Keratinocyte (primary cell): ENCODE measurements around the gene TAF11L4. TPM values are rescaled to one million over a fixed set of nuclear protein-coding genes. Genes with fewer than 3 reads are reported as not detected.
"Not testable (repeated sequence)": the region's sequence is repeated elsewhere in the genome, so short reads cannot be mapped to it uniquely, and the experiment has no call there.

ENCODE experiments used
- DNase-seq: peaks from one replicate; pipeline ENCODE4 v3.0.0-alpha.2; 2011; ENCODE audit warnings: low read depth, missing footprints, low spot score
- FAIRE-seq: peaks from 2 replicates; lab custom pipeline; 2011; peaks lifted over from hg19 to GRCh38; lab: Jason Lieb, UNC
- H2AFZ ChIP-seq: 2 replicates; pipeline ENCODE4 v1.6.0; 2012; ENCODE audit warnings: low read length, control low read depth, inconsistent platforms; ENCODE audit not compliant: control insufficient read depth
- H3K27ac ChIP-seq: 2 replicates; pipeline ENCODE4 v1.5.1; 2011; ENCODE audit warnings: low read length; ENCODE audit not compliant: control insufficient read depth, insufficient read depth
- H3K27me3 ChIP-seq: 3 replicates; pipeline ENCODE4 v1.6.0; 2011; ENCODE audit warnings: low read length; ENCODE audit not compliant: control insufficient read depth, insufficient read depth; ENCODE audit errors: extremely low read depth
- H3K36me3 ChIP-seq, 2 experiments: 2 replicates in 1 of 2; 3 replicates in 1 of 2; pipeline ENCODE4 v1.5.1; 2011; ENCODE audit warnings: low read length in 2 of 2, mild to moderate bottlenecking in 1 of 2; ENCODE audit not compliant: control insufficient read depth in 2 of 2, insufficient read depth in 2 of 2; ENCODE audit errors: extremely low read depth in 1 of 2
- H3K4me1 ChIP-seq: 3 replicates; pipeline ENCODE4 v1.5.1; 2011; ENCODE audit warnings: low read length; ENCODE audit not compliant: control insufficient read depth, insufficient read depth; ENCODE audit errors: extremely low read depth
- H3K4me2 ChIP-seq: 3 replicates; pipeline ENCODE4 v1.6.0; 2011; ENCODE audit warnings: low read depth, low read length; ENCODE audit not compliant: control insufficient read depth, insufficient read depth; ENCODE audit errors: extremely low read depth
- H3K4me3 ChIP-seq, 3 experiments: fragments of 200-600 bp in 1 of 3; sonication (generic) in 1 of 3; 2 replicates in 2 of 3; 3 replicates in 1 of 3; pipeline ENCODE4 v1.5.1; 2011 to 2016; ENCODE audit warnings: low read length in 3 of 3, mild to moderate bottlenecking in 3 of 3, control low read depth in 2 of 3, inconsistent platforms in 1 of 3, low read depth in 1 of 3, mixed read lengths in 1 of 3, mixed run types in 1 of 3, moderate library complexity in 1 of 3; ENCODE audit not compliant: control insufficient read depth in 2 of 3, insufficient read depth in 2 of 3; ENCODE audit errors: extremely low read depth in 1 of 3
- H3K79me2 ChIP-seq: 2 replicates; pipeline ENCODE4 v1.6.0; 2012; ENCODE audit warnings: low read length; ENCODE audit not compliant: control insufficient read depth, insufficient read depth
- H3K9ac ChIP-seq: 3 replicates; pipeline ENCODE4 v1.6.0; 2011; ENCODE audit warnings: low read length; ENCODE audit not compliant: control insufficient read depth, insufficient read depth; ENCODE audit errors: extremely low read depth
- H3K9me1 ChIP-seq: 3 replicates; pipeline ENCODE4 v1.6.0; 2011; ENCODE audit warnings: low read length; ENCODE audit not compliant: control insufficient read depth, insufficient read depth; ENCODE audit errors: extremely low read depth
- H3K9me3 ChIP-seq: 2 replicates; pipeline ENCODE4 v1.5.1; 2012; ENCODE audit warnings: low read depth, low read length; ENCODE audit not compliant: control insufficient read depth
- H4K20me1 ChIP-seq: 3 replicates; pipeline ENCODE4 v1.6.0; 2011; ENCODE audit warnings: low read length; ENCODE audit not compliant: control insufficient read depth, insufficient read depth; ENCODE audit errors: extremely low read depth
- EZH2 ChIP-seq: IDR thresholded peaks from one replicate; pipeline ENCODE4 v1.6.1; 2012; ENCODE audit warnings: inconsistent platforms, mild to moderate bottlenecking, low read length, moderate library complexity
- dilution Hi-C: fragments of 300-500 bp; cut with MboI; formaldehyde crosslinking; loops from one replicate; pipeline ENCODE4 v1.7.0; 2020; ENCODE audit warnings: low sequenced_read_pairs; ENCODE audit not compliant: extremely low pct_ligation_motif_present
- polyA plus RNA-seq, 5 experiments: library from polyadenylated mRNA; depleted of rRNA in 3 of 5; stranded (reverse) in 3 of 5; stranded (forward) in 1 of 5; unstranded in 1 of 5; fragments of >200 nt; gene quantifications; 1 replicate in 1 of 5; 2 replicates in 3 of 5; 3 replicates in 1 of 5; pipeline versions ENCODE4 v1.2.1 to v1.2.3, GENCODE V29; 2011 to 2012; ENCODE audit warnings: missing spikeins in 2 of 5, low read depth in 1 of 5, low replicate concordance in 1 of 5
- TF ChIP-seq, protein P1 (sequence below), 3 experiments: IDR thresholded peaks in 1 of 3; conservative IDR thresholded peaks in 1 of 3; optimal IDR thresholded peaks in 1 of 3; 2 replicates in 2 of 3; 3 replicates in 1 of 3; pipeline versions ENCODE3 to v1.5.1; 2011; ENCODE audit warnings: low read length in 3 of 3, mild to moderate bottlenecking in 3 of 3, moderate library complexity in 2 of 3, control low read depth in 1 of 3, inconsistent platforms in 1 of 3; ENCODE audit not compliant: insufficient read depth in 2 of 3; ENCODE audit errors: extremely low read depth in 1 of 3

TAF11L4 gene
- polyA plus RNA-seq, 1 donor (not counting 4 experiments of a cell fraction or from before 2014, with no cell fraction given): not detected

GRCh38 chr5:17492770-17493169, 28.8 kb upstream of the TAF11L4 start:
- no peaks in the 10 kb centered on the region for H3K4me1 ChIP-seq
- no peak overlapping the region for H3K9ac ChIP-seq
- H3K9me3 ChIP-seq: no peaks in the 10 kb centered on the region
- no peak overlapping the region for H3K4me3 ChIP-seq
- H3K9me1 ChIP-seq: no peaks in the 10 kb centered on the region
- DNase-seq (no peak), FAIRE-seq (no peak)
- H3K27me3 ChIP-seq: no peaks in the 10 kb centered on the region
- no peaks in the 10 kb centered on the region for H3K36me3 ChIP-seq
- H3K79me2 ChIP-seq: no peaks in the 10 kb centered on the region
- no peak overlapping the region for H3K4me2 ChIP-seq
- no peaks in the 10 kb centered on the region for H4K20me1 ChIP-seq
- H2AFZ ChIP-seq: no peak overlapping the region
- no peak overlapping the region for H3K27ac ChIP-seq
- dilution Hi-C loops: no loop called here
- no peak for TF ChIP-seq EZH2
- TF ChIP-seq, protein P1, sequence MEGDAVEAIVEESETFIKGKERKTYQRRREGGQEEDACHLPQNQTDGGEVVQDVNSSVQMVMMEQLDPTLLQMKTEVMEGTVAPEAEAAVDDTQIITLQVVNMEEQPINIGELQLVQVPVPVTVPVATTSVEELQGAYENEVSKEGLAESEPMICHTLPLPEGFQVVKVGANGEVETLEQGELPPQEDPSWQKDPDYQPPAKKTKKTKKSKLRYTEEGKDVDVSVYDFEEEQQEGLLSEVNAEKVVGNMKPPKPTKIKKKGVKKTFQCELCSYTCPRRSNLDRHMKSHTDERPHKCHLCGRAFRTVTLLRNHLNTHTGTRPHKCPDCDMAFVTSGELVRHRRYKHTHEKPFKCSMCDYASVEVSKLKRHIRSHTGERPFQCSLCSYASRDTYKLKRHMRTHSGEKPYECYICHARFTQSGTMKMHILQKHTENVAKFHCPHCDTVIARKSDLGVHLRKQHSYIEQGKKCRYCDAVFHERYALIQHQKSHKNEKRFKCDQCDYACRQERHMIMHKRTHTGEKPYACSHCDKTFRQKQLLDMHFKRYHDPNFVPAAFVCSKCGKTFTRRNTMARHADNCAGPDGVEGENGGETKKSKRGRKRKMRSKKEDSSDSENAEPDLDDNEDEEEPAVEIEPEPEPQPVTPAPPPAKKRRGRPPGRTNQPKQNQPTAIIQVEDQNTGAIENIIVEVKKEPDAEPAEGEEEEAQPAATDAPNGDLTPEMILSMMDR (optimal IDR thresholded peaks at IDR 0.05 in 1 of 3, IDR thresholded peaks at IDR 0.05 in 1 of 3, conservative IDR thresholded peaks at IDR 0.05 in 1 of 3; ENCODE audit: extremely low read depth in 1 of 3, insufficient read depth in 2 of 3, low read length in 3 of 3): no peak

GRCh38 chr5:17497446-17497845, 24.2 kb upstream of the TAF11L4 start:
- FAIRE-seq: no peak
- Histone ChIP-seq H3K4me2 (no peak overlapping the region), H3K27ac (no peak overlapping the region), H4K20me1 (no peaks in the 10 kb centered on the region), H2AFZ (no peak overlapping the region), H3K9ac (no peak overlapping the region), H3K9me1 (no peaks in the 10 kb centered on the region), H3K36me3 (no peaks in the 10 kb centered on the region), H3K4me3 (no peak overlapping the region), H3K9me3 (no peaks in the 10 kb centered on the region), H3K79me2 (no peaks in the 10 kb centered on the region), H3K4me1 (no peaks in the 10 kb centered on the region), H3K27me3 (no peaks in the 10 kb centered on the region)
- TF ChIP-seq, protein P1 (optimal IDR thresholded peaks at IDR 0.05 in 1 of 3, IDR thresholded peaks at IDR 0.05 in 1 of 3, conservative IDR thresholded peaks at IDR 0.05 in 1 of 3; ENCODE audit: extremely low read depth in 1 of 3, insufficient read depth in 2 of 3, low read length in 3 of 3): no peak
- TF ChIP-seq EZH2: no peak
- no peak for DNase-seq
- dilution Hi-C loops: no loop called here

- H4K20me1 ChIP-seq, H3K9ac ChIP-seq, dilution Hi-C loops, H3K9me1 ChIP-seq, H3K4me2 ChIP-seq, H3K36me3 ChIP-seq, DNase-seq, H3K9me3 ChIP-seq, FAIRE-seq, H3K27ac ChIP-seq, H3K4me3 ChIP-seq, H3K79me2 ChIP-seq, H3K27me3 ChIP-seq, H2AFZ ChIP-seq, H3K4me1 ChIP-seq: not testable (repeated sequence)
Observed at GRCh38 chr5:17497931-17498330, 23.7 kb upstream of the TAF11L4 start, which contains the start of gene TAF11L2. TSS of gene TAF11L2 (plus strand) at chr5:17498231.
